Suprapubic skin (tissue), 4 donors: ENCODE results near the gene PYROXD2.

Source experiments
- POLR2A ChIP-seq, 2 donors: fragments of 450-650 bp; IDR thresholded peaks; one replicate each; pipeline ENCODE4 v1.6.1; 2017; ENCODE audit warnings: antibody characterized with exemption in 2 of 2, mild to moderate bottlenecking in 2 of 2, moderate library complexity in 2 of 2
- POLR2AphosphoS5 ChIP-seq, 3 donors: sonication (generic); formaldehyde crosslinking; IDR thresholded peaks; one replicate each; pipeline ENCODE4 v1.6.1; 2017; ENCODE audit warnings: antibody characterized with exemption in 3 of 3
- TF ChIP-seq, protein P1 (sequence below), 2 donors: fragments of 200-600 bp in 1 of 2; fragments of 450-650 bp in 1 of 2; sonication (generic) in 1 of 2; IDR thresholded peaks; one replicate each; pipeline ENCODE4 v1.5.1; 2016 to 2019; ENCODE audit warnings: antibody characterized with exemption in 2 of 2, mild to moderate bottlenecking in 1 of 2, moderate library complexity in 1 of 2

DNA sequence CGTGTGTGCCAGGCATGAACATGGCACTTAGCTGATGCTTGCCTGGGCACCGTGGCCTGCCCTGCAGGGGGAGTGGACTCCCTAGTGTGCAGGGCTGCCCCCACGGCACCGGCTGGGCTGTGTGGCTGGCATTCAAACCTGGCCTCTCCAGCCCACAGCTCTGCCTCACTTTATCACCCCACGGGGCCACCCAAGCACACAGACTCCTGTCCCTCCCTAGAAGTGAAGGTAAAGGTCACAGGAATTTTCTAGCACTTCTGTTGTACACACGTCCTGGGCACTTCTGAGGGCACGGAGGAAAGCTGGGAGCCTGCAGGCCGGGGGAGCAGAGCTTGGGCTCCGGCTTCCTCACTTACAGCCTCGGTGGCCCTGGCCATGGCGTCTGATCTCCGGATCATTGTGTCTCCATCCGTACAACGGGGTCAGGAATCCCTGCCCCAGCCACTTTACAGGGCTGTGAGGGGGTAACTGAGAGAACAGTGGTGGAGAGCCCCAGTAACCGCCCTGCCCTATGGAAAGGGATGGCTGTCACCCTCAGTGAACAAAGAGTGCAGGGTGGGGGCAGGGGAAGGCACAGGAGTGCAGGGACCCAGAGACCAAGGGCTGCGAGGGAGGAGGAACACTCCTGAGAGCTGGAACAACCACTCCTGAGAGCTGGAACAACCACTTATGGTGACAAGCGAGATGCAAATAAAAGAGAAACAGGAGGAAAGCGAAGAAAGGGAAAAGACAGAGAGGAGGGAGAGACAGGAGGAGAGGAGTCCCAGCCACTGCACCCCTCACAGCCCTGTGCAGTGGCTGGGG lies 3.9 kb upstream of the PYROXD2 start:
- TF ChIP-seq, protein P1, sequence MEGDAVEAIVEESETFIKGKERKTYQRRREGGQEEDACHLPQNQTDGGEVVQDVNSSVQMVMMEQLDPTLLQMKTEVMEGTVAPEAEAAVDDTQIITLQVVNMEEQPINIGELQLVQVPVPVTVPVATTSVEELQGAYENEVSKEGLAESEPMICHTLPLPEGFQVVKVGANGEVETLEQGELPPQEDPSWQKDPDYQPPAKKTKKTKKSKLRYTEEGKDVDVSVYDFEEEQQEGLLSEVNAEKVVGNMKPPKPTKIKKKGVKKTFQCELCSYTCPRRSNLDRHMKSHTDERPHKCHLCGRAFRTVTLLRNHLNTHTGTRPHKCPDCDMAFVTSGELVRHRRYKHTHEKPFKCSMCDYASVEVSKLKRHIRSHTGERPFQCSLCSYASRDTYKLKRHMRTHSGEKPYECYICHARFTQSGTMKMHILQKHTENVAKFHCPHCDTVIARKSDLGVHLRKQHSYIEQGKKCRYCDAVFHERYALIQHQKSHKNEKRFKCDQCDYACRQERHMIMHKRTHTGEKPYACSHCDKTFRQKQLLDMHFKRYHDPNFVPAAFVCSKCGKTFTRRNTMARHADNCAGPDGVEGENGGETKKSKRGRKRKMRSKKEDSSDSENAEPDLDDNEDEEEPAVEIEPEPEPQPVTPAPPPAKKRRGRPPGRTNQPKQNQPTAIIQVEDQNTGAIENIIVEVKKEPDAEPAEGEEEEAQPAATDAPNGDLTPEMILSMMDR (IDR thresholded peaks at IDR 0.05): no peak
- TF ChIP-seq POLR2A (IDR thresholded peaks at IDR 0.05): no peak
- TF ChIP-seq POLR2AphosphoS5 (IDR thresholded peaks at IDR 0.05): no peak
